ENCODE data around the gene CFAP99.

GRCh38 chr4:2373532-2373931, 45.2 kb upstream of the CFAP99 start:
- TF ChIP-seq, protein P1, sequence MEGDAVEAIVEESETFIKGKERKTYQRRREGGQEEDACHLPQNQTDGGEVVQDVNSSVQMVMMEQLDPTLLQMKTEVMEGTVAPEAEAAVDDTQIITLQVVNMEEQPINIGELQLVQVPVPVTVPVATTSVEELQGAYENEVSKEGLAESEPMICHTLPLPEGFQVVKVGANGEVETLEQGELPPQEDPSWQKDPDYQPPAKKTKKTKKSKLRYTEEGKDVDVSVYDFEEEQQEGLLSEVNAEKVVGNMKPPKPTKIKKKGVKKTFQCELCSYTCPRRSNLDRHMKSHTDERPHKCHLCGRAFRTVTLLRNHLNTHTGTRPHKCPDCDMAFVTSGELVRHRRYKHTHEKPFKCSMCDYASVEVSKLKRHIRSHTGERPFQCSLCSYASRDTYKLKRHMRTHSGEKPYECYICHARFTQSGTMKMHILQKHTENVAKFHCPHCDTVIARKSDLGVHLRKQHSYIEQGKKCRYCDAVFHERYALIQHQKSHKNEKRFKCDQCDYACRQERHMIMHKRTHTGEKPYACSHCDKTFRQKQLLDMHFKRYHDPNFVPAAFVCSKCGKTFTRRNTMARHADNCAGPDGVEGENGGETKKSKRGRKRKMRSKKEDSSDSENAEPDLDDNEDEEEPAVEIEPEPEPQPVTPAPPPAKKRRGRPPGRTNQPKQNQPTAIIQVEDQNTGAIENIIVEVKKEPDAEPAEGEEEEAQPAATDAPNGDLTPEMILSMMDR (conservative IDR thresholded peaks at IDR 0.05; ENCODE audit: low read length) = no peak
- TF ChIP-seq EZH2phosphoT487 (IDR thresholded peaks at IDR 0.05; ENCODE audit: borderline replicate concordance) = no peak
